Measurements from ENCODE around the gene MEGF11.

Gene MEGF11

GRCh38 chr15:65857718-65858402 is 395.7 kb downstream of the MEGF11 start:
- Mint-ChIP-seq H3K27ac (no peak overlapping the region), H3K4me1 (ENCODE audit: low read depth) (peaks cover 1% of the 10 kb centered on the region), H3K36me3 (ENCODE audit: low read depth) (no peaks in the 10 kb centered on the region), H3K9me3 (no peaks in the 10 kb centered on the region), H3K27me3 (ENCODE audit: low read depth) (peaks cover 7% of the 10 kb centered on the region), H3K4me3 (no peak overlapping the region)

DNA sequence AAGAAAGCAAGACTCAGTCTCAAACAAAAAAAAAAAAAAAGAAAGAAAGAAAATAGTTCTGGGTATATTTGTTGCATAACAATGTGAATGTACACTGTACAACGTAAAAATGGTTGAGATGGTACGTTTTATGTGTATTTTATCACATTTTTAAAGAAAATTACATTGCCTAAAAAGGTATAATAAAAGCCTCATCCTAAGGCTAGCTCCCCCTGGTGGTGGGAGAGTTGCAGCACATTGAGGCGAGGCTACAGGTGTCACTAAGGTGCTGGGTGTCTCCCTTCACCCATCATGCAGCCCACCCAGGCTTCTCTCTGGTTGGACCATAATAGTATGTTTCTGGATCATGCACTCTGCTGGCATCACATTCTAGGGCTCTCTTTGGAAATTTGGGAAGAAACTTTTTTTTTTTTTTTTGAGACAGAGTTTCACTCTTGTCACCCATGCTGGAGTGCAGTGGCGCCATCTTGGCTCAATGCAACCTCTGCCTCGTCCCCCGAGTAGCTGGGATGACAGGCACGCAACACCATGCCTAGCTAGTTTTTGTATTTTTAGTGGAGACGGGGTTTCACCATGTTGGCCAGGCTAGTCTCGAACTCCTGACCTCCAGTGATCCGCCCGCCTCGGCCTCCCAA is 396.6 kb downstream of the MEGF11 start:
- Mint-ChIP-seq H3K9me3 (no peaks in the 10 kb centered on the region), H3K27ac (no peak overlapping the region), H3K4me3 (no peak overlapping the region), H3K27me3 (ENCODE audit: low read depth) (peaks cover 7% of the 10 kb centered on the region), H3K36me3 (ENCODE audit: low read depth) (no peaks in the 10 kb centered on the region), H3K4me1 (ENCODE audit: low read depth) (peaks cover 1% of the 10 kb centered on the region)

DNA sequence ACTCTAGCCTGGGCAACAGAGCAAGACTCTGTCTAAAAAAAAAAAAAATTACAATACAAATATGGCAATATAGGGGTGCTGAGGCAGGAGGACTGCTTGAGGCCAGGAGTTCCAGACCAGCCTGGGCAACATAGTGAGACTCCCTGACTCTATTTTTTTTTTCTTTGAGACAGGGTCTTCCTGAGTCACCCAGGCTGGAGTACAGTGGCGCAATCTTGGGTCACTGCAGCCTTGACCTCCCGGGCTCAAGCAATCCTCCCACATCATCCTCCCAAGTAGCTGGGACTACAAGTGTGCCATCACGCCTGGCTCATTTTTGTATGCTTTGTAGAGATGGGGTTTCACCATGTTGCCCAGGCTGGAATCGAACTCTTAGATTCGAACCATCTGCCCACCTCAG is 401.6 kb downstream of the MEGF11 start:
- H3K9me3 Mint-ChIP-seq = no peaks in the 10 kb centered on the region
- H3K4me1 Mint-ChIP-seq (ENCODE audit: low read depth) = peaks cover 1% of the 10 kb centered on the region
- H3K27ac Mint-ChIP-seq = no peak overlapping the region
- H3K36me3 Mint-ChIP-seq (ENCODE audit: low read depth) = no peaks in the 10 kb centered on the region
- no peak overlapping the region for H3K4me3 Mint-ChIP-seq
- H3K27me3 Mint-ChIP-seq (ENCODE audit: low read depth) = peaks cover 12% of the 10 kb centered on the region

- H3K4me3 Mint-ChIP-seq = no peak overlapping the region
- H3K36me3 Mint-ChIP-seq (ENCODE audit: low read depth) = no peaks in the 10 kb centered on the region
- H3K9me3 Mint-ChIP-seq = no peaks in the 10 kb centered on the region
- peaks cover 12% of the 10 kb centered on the region for H3K27me3 Mint-ChIP-seq (ENCODE audit: low read depth)
- no peak overlapping the region for H3K27ac Mint-ChIP-seq
- no peaks in the 10 kb centered on the region for H3K4me1 Mint-ChIP-seq (ENCODE audit: low read depth)
These were observed 405.6 kb downstream of the MEGF11 start for GRCh38 chr15:65847989-65848388.

DNA sequence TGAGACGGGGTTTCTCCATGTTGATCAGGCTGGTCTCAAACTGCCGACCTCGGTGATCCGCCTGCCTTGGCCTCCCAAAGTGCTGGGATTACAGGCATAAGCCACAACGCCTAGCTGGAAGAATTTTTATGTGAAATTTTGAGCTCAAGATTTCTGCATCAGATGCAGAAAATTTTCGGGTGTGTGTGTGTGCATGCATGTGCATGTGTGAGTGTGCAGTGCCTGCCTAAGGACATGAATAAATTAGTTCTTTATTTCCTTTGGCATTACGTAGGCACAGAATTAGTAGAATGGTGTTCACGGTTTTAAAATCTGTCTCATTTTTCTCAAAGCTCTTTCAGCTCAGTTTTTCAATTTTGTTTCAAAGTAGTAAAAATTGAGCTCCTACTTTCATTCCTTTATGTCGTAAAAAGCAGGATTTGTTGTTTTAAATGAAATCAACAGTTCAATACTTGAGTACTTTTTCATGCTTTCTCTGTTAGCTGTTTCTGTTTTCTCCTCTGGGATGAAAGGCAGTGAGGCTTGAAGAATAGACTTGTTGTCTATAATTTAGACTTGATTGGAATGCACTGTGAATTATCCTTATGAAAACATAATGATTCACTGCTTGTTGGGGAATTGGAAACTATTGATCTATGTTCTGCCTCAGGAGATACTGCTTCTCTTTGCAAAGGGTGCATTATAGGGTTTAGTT is 407.6 kb downstream of the MEGF11 start:
- Mint-ChIP-seq H3K36me3 (ENCODE audit: low read depth) (no peaks in the 10 kb centered on the region), H3K4me3 (no peak overlapping the region), H3K27ac (no peak overlapping the region), H3K27me3 (ENCODE audit: low read depth) (peaks cover 15% of the 10 kb centered on the region), H3K4me1 (ENCODE audit: low read depth) (no peaks in the 10 kb centered on the region), H3K9me3 (no peaks in the 10 kb centered on the region)

Measured in T-helper 1 cell treated with Interleukin-12 subunit alpha and Interleukin-12 subunit beta and Interleukin-4 antibody, amounts not matched to agents 30 μg/mL and 1 μg/mL, for 36 hours (primary cell).